Panc1 (cell line): Measurements from ENCODE around the gene CUL1. TPM values are rescaled to one million over a fixed set of nuclear protein-coding genes. Genes with fewer than 3 reads are reported as not detected.

Experiments used
- ATAC-seq: fragments of 200-7000 bp; cut with Tn5 transposase; 2 replicates; pipeline ENCODE4 v1.9.1; 2020; ENCODE audit warnings: mild to moderate bottlenecking, moderate library complexity
- BruUV-seq: library from RNA; stranded (reverse); fragments of 400-500 nt; replicated peaks from 2 replicates; lab custom pipeline; 2021; lab: Mats Ljungman, UMichigan
- CTCF ChIA-PET: fragments of 300-600 bp; sonication (Branson Sonifier 250); formaldehyde crosslinking; loops from one replicate; lab custom pipeline; 2022; ENCODE audit warnings: antibody characterized with exemption; lab: Charles Lee
- POLR2A ChIA-PET: fragments of 300-600 bp; sonication (Branson Sonifier 250); formaldehyde crosslinking; loops from one replicate; lab custom pipeline; 2022; ENCODE audit warnings: antibody characterized with exemption; lab: Charles Lee
- DNase-seq: peaks from one replicate; pipeline ENCODE4 v3.0.0-alpha.2; 2010; ENCODE audit warnings: low read depth, low spot score
- H3K27ac ChIP-seq: 2 replicates; pipeline ENCODE4 v1.5.1; 2011; ENCODE audit warnings: mild to moderate bottlenecking, low read length, inconsistent platforms
- H3K27me3 ChIP-seq: fragments of 200-500 bp; sonication (Bioruptor generic); 2 replicates; pipeline ENCODE4 v1.6.0; 2014; ENCODE audit warnings: low read length, inconsistent platforms; ENCODE audit not compliant: control insufficient read depth, insufficient read depth
- H3K36me3 ChIP-seq: fragments of 200-500 bp; sonication (Bioruptor generic); 2 replicates; pipeline ENCODE4 v1.5.1; 2014; ENCODE audit warnings: inconsistent platforms, mild to moderate bottlenecking, low read length, moderate library complexity; ENCODE audit not compliant: control insufficient read depth, insufficient read depth
- H3K4me1 ChIP-seq: 2 replicates; pipeline ENCODE4 v1.5.1; 2011; ENCODE audit warnings: inconsistent platforms, mild to moderate bottlenecking, low read length, moderate library complexity; ENCODE audit not compliant: control insufficient read depth, insufficient read depth
- H3K4me3 ChIP-seq, 2 experiments: 2 replicates each; pipeline ENCODE4 v1.5.1; 2011 to 2012; ENCODE audit warnings: low read depth in 2 of 2, low read length in 2 of 2, mild to moderate bottlenecking in 2 of 2, inconsistent platforms in 1 of 2, moderate library complexity in 1 of 2
- H3K9me3 ChIP-seq: fragments of 200-500 bp; sonication (Bioruptor generic); 2 replicates; pipeline ENCODE4 v1.5.1; 2014; ENCODE audit warnings: low read depth, mild to moderate bottlenecking, inconsistent platforms, low read length, moderate library complexity; ENCODE audit not compliant: control insufficient read depth, insufficient read depth
- POLR2AphosphoS5 ChIP-seq: IDR thresholded peaks from 2 replicates; pipeline ENCODE4 v1.6.1; 2012; ENCODE audit warnings: mild to moderate bottlenecking, low read depth, low read length, moderate library complexity
- SIN3A ChIP-seq: IDR thresholded peaks from 2 replicates; pipeline ENCODE4 v1.6.1; 2012; ENCODE audit warnings: low read depth, mild to moderate bottlenecking, low read length, moderate library complexity, borderline replicate concordance; ENCODE audit not compliant: insufficient read depth
- TCF7L2 ChIP-seq: IDR thresholded peaks from 2 replicates; pipeline ENCODE4 v1.6.1; 2011; ENCODE audit warnings: mild to moderate bottlenecking, low read depth, low read length, inconsistent platforms
- in situ Hi-C: cut with HindIII; loops from 2 replicates; pipeline ENCODE4 v1.10.0; 2016; ENCODE audit warnings: low sequenced_read_pairs, low pct_unique_long_range_greater_than_20kb
- intact Hi-C: fragments of 100-400 bp; cut with micrococcal nuclease; formaldehyde crosslinking; loops from one replicate; pipeline ENCODE4 v1.10.0; 2022; ENCODE audit not compliant: unreplicated experiment
- total RNA-seq: library from RNA; stranded (reverse); gene quantifications from one replicate; pipeline ENCODE4 v1.2.1, GENCODE V29; 2021; ENCODE audit not compliant: unreplicated experiment
- TF ChIP-seq, protein P1 (sequence below): fragments of 450-650 bp; IDR thresholded peaks from 2 replicates; pipeline ENCODE4 v1.5.1; 2017; ENCODE audit warnings: mild to moderate bottlenecking
- TF ChIP-seq, protein P2 (sequence below), 2 experiments: IDR thresholded peaks; 2 replicates each; pipeline ENCODE4 v1.6.1; 2011 to 2012; ENCODE audit warnings: low read depth in 2 of 2, control low read depth in 1 of 2, low read length in 1 of 2, mild to moderate bottlenecking in 1 of 2, moderate library complexity in 1 of 2; ENCODE audit not compliant: insufficient read depth in 1 of 2

The CUL1 gene
- total RNA-seq, 1 experiment from 2014 or later, result 60.6 TPM

DNA sequence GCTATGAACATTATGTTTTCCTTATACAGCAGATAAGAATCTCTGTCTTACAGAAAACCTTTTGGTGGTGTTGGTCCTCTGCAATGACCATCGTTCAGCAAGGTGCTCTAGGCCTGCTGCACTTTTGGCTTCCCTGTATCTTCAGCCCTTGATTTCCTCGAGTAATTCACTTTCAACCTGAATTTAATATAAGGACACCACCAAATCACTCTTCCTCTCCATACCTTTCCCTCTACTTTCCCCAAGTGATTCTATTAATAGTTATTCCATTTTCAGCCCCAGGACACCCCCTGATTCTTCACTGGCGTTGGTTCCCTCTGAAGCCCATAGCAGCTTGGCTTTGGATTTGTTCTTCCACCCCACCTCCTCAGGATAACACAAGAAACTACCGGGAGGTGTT, 113.2 kb downstream of the CUL1 start:
- ChIA-PET CTCF (no interaction called here), POLR2A (no interaction called here)
- in situ Hi-C loops (no loop called here), intact Hi-C loops (no loop called here)
- DNase-seq, result no peak
- no TSS peak for BruUV-seq
- H3K9me3 ChIP-seq, result no peaks in the 10 kb centered on the region
- H3K27ac ChIP-seq, result no peak overlapping the region
- H3K4me1 ChIP-seq, result no peaks in the 10 kb centered on the region
- no peak overlapping the region for H3K4me3 ChIP-seq
- H3K36me3 ChIP-seq, result peaks cover 41% of the 10 kb centered on the region
- ATAC-seq, result no peak
- no peaks in the 10 kb centered on the region for H3K27me3 ChIP-seq
- TF ChIP-seq SIN3A (no peak), TCF7L2 (no peak), POLR2AphosphoS5 (no peak)
- TF ChIP-seq, protein P1, sequence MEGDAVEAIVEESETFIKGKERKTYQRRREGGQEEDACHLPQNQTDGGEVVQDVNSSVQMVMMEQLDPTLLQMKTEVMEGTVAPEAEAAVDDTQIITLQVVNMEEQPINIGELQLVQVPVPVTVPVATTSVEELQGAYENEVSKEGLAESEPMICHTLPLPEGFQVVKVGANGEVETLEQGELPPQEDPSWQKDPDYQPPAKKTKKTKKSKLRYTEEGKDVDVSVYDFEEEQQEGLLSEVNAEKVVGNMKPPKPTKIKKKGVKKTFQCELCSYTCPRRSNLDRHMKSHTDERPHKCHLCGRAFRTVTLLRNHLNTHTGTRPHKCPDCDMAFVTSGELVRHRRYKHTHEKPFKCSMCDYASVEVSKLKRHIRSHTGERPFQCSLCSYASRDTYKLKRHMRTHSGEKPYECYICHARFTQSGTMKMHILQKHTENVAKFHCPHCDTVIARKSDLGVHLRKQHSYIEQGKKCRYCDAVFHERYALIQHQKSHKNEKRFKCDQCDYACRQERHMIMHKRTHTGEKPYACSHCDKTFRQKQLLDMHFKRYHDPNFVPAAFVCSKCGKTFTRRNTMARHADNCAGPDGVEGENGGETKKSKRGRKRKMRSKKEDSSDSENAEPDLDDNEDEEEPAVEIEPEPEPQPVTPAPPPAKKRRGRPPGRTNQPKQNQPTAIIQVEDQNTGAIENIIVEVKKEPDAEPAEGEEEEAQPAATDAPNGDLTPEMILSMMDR, result no peak

DNA sequence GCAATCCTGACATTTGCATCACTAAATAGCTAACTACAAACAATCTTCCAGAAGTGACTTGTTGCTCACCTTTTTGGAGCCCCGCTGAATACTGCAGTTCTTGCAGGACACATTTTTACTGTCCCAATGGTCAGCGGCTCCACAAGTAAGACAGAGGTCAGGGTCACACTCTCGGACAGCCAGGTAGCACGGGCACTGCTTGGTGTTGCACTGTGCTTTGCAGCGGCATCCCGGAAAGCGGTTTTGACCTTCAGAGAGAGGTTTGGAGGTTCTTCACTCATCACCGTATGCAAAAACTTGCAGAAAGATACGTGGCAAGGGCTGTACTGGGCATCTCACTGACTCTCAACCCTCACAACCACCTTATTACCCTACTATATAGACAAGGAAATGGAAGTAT, 115.2 kb downstream of the CUL1 start:
- ChIA-PET POLR2A (interaction anchor here (1.1 kb wide), 1 partner anchor 128 kb away, joined by 3 read pairs; no protein-coding TSS in a partner anchor), CTCF (no interaction called here)
- intact Hi-C loops (no loop called here), in situ Hi-C loops (no loop called here)
- Histone ChIP-seq H3K36me3 (peaks cover 49% of the 10 kb centered on the region), H3K4me3 (no peak overlapping the region), H3K27me3 (no peaks in the 10 kb centered on the region), H3K9me3 (no peaks in the 10 kb centered on the region), H3K27ac (no peak overlapping the region), H3K4me1 (no peaks in the 10 kb centered on the region)
- DNase-seq (no peak), ATAC-seq (no peak)
- no TSS peak for BruUV-seq
- TF ChIP-seq SIN3A (no peak), TCF7L2 (no peak), POLR2AphosphoS5 (no peak)
- TF ChIP-seq, protein P2, sequence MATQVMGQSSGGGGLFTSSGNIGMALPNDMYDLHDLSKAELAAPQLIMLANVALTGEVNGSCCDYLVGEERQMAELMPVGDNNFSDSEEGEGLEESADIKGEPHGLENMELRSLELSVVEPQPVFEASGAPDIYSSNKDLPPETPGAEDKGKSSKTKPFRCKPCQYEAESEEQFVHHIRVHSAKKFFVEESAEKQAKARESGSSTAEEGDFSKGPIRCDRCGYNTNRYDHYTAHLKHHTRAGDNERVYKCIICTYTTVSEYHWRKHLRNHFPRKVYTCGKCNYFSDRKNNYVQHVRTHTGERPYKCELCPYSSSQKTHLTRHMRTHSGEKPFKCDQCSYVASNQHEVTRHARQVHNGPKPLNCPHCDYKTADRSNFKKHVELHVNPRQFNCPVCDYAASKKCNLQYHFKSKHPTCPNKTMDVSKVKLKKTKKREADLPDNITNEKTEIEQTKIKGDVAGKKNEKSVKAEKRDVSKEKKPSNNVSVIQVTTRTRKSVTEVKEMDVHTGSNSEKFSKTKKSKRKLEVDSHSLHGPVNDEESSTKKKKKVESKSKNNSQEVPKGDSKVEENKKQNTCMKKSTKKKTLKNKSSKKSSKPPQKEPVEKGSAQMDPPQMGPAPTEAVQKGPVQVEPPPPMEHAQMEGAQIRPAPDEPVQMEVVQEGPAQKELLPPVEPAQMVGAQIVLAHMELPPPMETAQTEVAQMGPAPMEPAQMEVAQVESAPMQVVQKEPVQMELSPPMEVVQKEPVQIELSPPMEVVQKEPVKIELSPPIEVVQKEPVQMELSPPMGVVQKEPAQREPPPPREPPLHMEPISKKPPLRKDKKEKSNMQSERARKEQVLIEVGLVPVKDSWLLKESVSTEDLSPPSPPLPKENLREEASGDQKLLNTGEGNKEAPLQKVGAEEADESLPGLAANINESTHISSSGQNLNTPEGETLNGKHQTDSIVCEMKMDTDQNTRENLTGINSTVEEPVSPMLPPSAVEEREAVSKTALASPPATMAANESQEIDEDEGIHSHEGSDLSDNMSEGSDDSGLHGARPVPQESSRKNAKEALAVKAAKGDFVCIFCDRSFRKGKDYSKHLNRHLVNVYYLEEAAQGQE (IDR thresholded peaks at IDR 0.05; ENCODE audit: insufficient read depth in 1 of 2, low read depth in 2 of 2, low read length in 1 of 2), result no peak
- TF ChIP-seq, protein P1, result no peak
